ENCODE results near the gene SSH2.
A peak's percentile ranks its signal among the peaks of the same experiment; 100 is the strongest.

SSH2 gene

DNA sequence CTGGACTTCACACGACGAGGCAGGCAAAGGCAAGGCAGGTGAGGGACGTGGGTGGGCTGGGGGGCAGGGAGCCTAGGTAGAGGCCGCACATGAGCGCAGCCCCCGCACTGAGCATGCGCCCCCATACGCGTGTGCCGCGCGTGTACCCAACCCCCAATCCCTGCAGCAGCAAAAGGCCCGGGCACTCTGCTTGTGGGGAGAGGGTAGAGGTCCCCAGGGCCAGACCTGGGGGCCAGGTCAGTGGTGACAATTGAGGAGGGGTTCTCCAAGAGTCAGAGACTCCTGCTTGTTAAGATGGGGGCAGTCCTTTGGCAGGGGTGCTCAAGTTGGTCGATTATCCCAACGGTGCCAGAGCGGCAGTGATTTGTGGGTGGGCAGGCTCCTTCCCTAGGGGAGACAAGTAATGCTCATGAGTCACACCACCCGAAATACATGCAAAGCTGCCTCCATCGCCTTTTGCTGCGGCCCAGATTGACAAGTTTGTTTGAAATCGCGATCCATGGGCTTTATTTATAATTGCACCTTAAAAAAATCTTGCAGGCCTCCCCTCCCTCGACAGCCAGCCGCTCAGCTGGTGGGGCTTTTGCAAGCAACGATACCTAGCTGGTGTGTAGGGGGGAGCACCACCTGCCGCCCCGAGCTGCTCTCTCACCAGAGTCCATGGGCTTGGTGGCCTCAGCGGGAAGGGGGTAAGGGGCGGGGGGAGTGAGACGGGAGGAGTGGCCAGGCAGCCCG is 339.4 kb downstream of the SSH2 start:
- DNase-seq (ENCODE audit: low read depth in 2 of 2): no peak

- peak; percentile 68 to 78 for DNase-seq (ENCODE audit: low read depth in 2 of 2)
Measured at GRCh38 chr17:29589524-29590410, 340.3 kb downstream of the SSH2 start, which contains the start of gene GIT1. TSS of gene GIT1 (minus strand) at chr17:29589648. CDS start at chr17:29589378, 270 bp downstream.

GRCh38 chr17:29588562-29589411 is 341.2 kb downstream of the SSH2 start:
- DNase-seq (ENCODE audit: low read depth in 2 of 2): no peak

DNA sequence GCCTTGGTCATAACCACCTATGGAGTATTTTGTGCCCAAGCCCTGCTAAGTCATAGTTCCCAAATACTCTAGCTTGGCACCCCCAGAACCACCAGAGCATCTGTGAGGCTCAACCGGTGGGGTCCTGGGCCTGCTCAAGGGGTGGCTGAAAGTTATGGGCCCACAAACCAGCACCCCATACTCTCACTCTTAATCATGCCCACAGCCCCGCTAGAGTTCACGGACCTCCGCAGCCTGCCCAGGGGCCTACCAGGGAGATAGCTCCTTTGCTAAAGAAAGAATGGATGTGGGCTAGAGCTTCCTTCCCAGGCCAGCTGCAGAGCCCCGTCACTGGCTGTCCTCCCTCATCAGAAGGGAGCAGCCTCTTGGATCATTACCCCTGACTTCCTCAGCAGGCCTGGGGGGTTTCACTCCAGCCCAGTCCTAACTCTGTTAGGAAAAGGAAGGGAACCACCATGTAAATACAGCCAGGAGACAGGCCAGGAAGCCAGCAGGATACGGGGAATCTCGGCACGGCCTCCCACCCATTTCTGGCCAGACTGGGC is 341.9 kb downstream of the SSH2 start:
- DNase-seq (ENCODE audit: low read depth in 2 of 2): no peak

GRCh38 chr17:29587591-29587990 is 342.4 kb downstream of the SSH2 start:
- no peak for DNase-seq (ENCODE audit: low read depth in 2 of 2)

- no peak for DNase-seq (ENCODE audit: low read depth in 2 of 2)
Measured at GRCh38 chr17:29586676-29587469, 343.2 kb downstream of the SSH2 start.

- no peak for DNase-seq (ENCODE audit: low read depth in 2 of 2)
Measured at GRCh38 chr17:29585080-29585751, 344.8 kb downstream of the SSH2 start.

GRCh38 chr17:29584452-29585079 is 345.5 kb downstream of the SSH2 start:
- DNase-seq (ENCODE audit: low read depth in 2 of 2): no peak

DNA sequence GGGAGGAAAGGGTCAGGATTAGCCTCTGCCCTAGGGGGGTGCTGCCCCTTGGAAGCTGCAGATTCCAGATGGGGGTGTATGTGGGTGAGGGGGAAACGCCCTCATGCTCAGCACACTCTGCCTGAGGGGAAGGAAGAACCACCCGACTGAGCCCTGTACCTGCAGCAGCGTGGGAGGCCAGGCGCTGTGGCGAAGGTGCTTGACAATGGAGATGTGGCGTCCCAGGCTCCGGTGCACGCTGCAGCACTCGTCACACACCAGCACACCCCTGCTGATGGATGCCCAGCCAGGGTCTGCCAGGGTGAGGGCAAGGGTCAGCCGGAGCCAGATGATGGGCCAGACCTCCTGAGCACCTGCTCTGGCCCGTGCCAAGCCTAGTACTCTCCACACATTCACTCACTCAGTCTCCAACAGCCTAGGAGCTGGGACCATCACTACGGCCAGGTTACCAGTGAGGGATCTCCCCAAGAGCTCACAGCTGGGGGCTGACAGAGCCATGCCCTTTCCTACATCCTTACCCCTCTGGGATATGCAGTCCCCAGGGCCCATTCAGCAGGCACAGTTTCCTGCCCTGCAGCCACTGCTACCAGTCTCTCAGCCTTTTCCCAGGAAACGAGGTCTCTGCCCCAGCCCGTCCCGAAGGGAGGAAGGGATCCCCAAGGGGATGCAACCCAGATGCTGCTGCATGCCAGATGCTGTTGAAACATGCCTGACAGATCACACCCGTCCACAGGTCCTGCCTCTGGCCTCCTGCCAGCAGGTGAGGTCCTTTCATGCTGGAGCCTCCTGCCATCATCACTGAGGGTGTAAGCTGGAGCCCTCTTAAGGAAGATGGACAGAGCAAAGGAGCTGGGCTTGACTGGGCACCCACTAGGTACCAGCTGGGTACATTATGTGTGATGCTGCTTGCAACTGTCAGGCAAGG is 346.4 kb downstream of the SSH2 start:
- DNase-seq (ENCODE audit: low read depth in 2 of 2): no peak

- no peak for DNase-seq (ENCODE audit: low read depth in 2 of 2)
Measured at GRCh38 chr17:29582772-29583171, 347.3 kb downstream of the SSH2 start.

DNA sequence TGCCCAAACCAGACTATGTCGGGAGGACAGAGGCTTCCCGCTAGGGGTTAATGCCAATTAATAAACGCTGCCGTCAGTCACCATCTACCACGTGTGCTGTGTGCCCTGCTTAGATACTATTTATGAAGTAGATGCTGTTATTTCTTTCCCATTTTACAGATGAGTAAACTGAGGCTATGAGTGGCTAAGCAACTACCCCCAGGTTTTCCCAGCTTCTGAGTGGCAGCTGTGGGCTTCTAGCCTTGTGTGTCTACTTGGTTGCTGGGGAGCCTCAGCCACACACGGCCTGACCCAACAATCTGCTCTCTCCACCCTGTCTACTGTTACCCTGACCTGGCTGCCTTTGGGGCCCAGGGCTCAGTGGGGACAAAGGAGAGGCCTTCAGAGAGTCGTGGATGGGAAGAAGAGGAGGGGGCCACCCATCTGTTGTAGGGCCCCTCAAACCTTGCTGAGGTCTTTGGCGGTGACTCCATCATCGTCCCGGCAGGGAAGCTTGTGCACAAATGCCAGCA is 347.7 kb downstream of the SSH2 start:
- no peak for DNase-seq (ENCODE audit: low read depth in 2 of 2)

GRCh38 chr17:29581583-29582253 is 348.3 kb downstream of the SSH2 start:
- no peak for DNase-seq (ENCODE audit: low read depth in 2 of 2)

DNA sequence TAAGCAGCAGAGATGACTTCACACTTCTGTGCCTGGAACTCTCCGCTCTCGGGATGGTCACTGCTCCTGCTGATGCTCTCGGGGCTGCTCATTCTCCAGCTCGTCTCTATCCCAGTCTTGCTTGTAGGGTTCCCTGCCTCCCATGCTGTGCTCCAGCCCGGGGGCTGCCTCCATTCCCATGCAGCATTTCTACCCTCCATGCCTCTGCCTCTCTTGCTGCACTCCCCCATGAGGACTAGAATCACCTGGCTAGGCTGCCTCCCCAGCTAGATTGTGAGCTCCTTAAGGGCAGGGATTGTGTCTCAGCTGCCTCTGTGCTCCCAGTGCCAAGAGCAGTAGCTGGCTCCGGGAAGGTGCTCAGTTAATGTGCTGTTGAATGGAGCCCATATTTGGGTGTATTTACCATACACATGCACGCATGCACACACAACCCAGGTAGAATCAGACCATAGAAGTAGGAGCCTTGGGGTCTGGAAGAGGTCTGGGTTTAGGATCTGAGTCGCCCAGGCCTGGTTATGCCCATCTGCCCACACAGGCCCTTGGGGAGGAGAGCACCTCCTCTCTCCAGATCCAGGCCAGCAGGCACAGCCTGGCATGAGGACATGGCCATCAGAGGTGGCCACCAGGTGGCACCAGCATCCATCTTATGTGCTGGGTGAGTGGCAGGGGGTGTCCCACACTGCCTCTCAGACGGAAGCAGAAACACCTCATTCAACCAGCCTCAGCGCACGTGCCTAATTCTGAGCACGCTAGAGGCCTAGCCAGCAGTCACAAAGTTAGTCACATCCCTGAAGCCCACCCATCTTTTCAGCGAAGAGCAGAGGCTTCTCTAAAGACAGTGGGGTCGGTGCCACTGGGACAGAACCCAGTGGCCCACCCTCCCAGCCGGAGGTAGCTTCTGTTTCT is 349.9 kb downstream of the SSH2 start:
- DNase-seq (ENCODE audit: low read depth in 2 of 2): peak; percentile 85 to 86

- DNase-seq (ENCODE audit: low read depth in 2 of 2): no peak
Measured at GRCh38 chr17:29578626-29579485, 351.2 kb downstream of the SSH2 start.

DNA sequence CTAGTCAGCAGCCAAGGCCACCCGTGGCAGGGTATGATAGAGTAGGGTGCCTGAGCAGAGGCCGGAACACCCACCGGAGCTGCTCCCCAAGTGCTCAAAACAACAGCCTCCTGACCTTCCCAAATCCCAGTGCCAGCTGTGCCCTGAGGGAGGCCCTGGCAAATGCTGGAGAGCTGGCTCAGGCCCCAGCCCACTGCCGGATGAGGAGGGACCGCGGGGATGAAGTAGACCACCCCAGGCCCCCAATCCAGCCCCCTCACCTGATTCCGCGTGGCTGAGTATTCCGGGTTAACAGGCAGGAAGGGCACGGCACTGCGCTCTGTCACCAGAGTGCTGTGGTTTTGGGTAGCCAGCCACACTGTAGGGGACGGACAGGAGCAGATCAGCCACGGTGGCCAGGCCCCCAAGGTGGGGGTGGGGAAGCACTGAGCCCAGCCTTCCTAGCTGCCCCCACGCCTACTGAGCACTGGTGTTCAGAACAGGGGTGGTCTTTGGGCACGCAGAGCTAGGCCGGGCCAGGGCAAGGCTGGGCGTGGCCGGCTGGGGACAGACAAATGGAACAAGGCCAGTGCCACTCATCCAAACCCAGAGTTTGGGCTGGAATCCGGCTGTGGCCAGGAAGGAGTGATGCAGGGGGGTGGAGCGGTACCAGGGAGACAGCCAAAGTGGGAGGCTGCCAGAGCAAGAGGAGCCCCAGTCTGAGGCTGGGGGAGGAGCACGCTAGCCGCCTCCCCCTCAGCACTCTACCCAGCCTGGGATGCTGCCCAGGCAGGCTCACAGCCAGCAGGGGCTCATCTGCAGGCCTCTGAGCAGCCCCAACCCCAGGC is 352.4 kb downstream of the SSH2 start:
- DNase-seq (ENCODE audit: low read depth in 2 of 2): no peak
